ENCODE data around the gene BLOC1S1.
A peak's percentile ranks its signal among the peaks of the same experiment; 100 is the strongest.

GRCh38 chr12:55724226-55724939 lies 8.5 kb downstream of the BLOC1S1 start:
- TF ChIP-seq POLR2A (IDR thresholded peaks at IDR 0.05) = no peak
- peak in 1 of 3 experiments; percentile 30 for TF ChIP-seq CTCF (IDR thresholded peaks at IDR 0.05)
- no peak for TF ChIP-seq POLR2AphosphoS5 (IDR thresholded peaks at IDR 0.05; ENCODE audit: insufficient read depth in 1 of 2, low read depth in 1 of 2)

All from vagina (tissue), 2 donors.